ENCODE measurements around the gene CCSER2. TPM values are rescaled to one million over a fixed set of nuclear protein-coding genes. Genes with fewer than 3 reads are reported as not detected.

Gene CCSER2
- polyA plus RNA-seq, 1 of the 3 experiments (the other 2 are of a cell fraction), result 8.5 TPM

DNA sequence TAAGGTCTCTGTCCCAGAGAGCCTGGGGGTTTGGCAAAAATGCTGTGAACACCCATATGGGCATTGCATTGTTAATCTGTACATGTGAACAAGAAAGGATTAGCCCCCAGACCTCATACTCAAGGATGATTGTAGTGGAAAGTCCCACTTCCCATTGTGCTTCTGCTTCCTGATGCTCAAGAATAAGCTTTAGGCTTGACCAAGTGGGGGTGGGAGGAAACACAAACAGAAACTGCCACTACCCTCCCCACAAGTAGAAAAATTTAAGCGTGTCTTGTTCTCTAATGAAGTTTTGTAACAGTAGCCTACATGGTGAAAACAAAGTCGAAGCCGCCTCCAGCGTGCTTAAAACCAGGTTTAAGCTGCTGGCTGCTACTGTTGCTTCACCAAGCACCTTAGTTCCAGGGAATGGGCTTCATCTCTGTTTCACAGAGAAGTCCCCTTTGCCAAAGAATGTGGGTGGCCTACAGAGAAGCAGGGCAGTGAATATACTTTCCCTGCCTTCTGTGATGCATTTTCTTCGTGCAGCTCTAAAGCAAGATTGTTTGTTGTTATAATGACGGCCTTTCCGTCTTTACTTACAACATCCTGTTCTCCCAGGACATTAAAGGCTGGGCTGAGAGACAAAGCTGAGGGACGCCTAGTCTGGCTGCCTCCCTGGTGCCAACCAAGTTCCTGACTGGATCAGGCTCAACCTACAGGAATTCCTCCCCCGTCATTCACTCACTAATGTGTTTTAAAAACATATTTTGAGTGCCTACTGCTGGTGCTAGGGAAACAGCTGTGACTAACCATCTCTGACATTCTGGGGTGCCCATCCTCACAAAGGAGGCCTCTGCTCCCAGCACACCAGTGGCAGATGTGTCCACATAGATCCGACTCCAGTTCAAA is 32.1 kb upstream of the CCSER2 start:
- no peak for DNase-seq
- ChIA-PET CTCF (interaction anchor here (1.2 to 1.5 kb wide), 2 partner anchors 56 to 241 kb away, joined by 3 read pairs; no protein-coding TSS in a partner anchor), POLR2A (no interaction called here)
- H3K79me2 ChIP-seq (ENCODE audit: insufficient read depth), result no peaks in the 10 kb centered on the region
- 69% methylated on average over 10 of the region's 10 CpGs for WGBS (ENCODE audit: low lambda C conversion rate)
- no peaks in the 10 kb centered on the region for H3K9me3 ChIP-seq
- H3K27me3 ChIP-seq (ENCODE audit: insufficient read depth), result no peaks in the 10 kb centered on the region
- H3K9me2 ChIP-seq, result no peaks in the 10 kb centered on the region
- peaks cover 7 to 15% of the 10 kb centered on the region in 2 experiments; a peak in 2 of 4 replicates for H3K4me1 ChIP-seq (ENCODE audit: control insufficient read depth in 1 of 2, insufficient read depth in 2 of 2, low read depth in 1 of 2, low read length in 1 of 2)
- H3F3A ChIP-seq (replicated peaks; ENCODE audit: insufficient read depth), result peaks cover 7% of the 10 kb centered on the region
- H3K27ac ChIP-seq (ENCODE audit: low read depth in 2 of 2, low read length in 1 of 2), result peak overlapping the region in 1 of 2 experiments; percentile 83; a peak in 2 of 4 replicates
- H3K9ac ChIP-seq, result peak overlapping the region; percentile 55
- no peak overlapping the region; the same call in 1 of the 2 replicates for H2AFZ ChIP-seq (ENCODE audit: low read depth)
- H3K4me3 ChIP-seq (ENCODE audit: low read depth in 2 of 2, low read length in 1 of 2), result no peak overlapping the region
- peak overlapping the region; percentile 49 for H3K4me2 ChIP-seq
- H4K20me1 ChIP-seq (ENCODE audit: insufficient read depth), result no peaks in the 10 kb centered on the region
- no peaks in the 10 kb centered on the region for H3K36me3 ChIP-seq (replicated peaks in 1 of 2; ENCODE audit: control insufficient read depth in 1 of 2, insufficient read depth in 2 of 2, low read length in 1 of 2)
- TF ChIP-seq FOXJ3 (CRISPR knock-in tag; IDR thresholded peaks at IDR 0.05), result no peak
- 0 out of 2 replicates have a peak, but pooled peaks have one; percentile 10 for TF ChIP-seq TCF12 (IDR thresholded peaks at IDR 0.05)

DNA sequence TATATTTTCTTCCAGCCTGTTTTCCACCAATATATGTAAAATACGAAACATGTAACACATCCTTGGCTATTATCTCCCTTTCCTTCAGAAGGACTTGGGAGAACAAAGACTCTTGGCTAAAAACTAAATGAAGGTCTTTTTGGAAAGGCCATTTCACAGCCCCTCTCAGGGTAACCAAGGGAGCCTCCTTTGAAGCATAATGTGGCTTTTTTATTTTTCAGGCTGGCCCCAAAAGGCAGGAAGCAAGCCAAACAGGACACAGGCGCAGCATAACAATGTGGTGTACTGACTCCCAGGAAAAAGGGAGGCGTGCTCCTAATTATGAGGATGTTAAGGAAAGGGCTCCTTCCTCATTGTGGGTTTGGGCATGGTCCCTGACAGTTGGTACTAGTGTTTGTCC is 30.3 kb upstream of the CCSER2 start:
- H3K27ac ChIP-seq (ENCODE audit: low read depth in 2 of 2, low read length in 1 of 2), result no peak overlapping the region
- ChIA-PET CTCF (no interaction called here), POLR2A (no interaction called here)
- peaks cover 7% of the 10 kb centered on the region for H3F3A ChIP-seq (replicated peaks; ENCODE audit: insufficient read depth)
- no peak overlapping the region for H3K9ac ChIP-seq
- H3K9me2 ChIP-seq, result no peaks in the 10 kb centered on the region
- H2AFZ ChIP-seq (ENCODE audit: low read depth), result no peak overlapping the region
- H3K4me3 ChIP-seq (ENCODE audit: low read depth in 2 of 2, low read length in 1 of 2), result no peak overlapping the region
- H4K20me1 ChIP-seq (ENCODE audit: insufficient read depth), result no peaks in the 10 kb centered on the region
- H3K27me3 ChIP-seq (ENCODE audit: insufficient read depth), result no peaks in the 10 kb centered on the region
- no peak for TF ChIP-seq EP300 (IDR thresholded peaks at IDR 0.05; ENCODE audit: borderline replicate concordance in 1 of 2, low read depth in 1 of 2, low read length in 1 of 2)
- TF ChIP-seq RXRA (IDR thresholded peaks at IDR 0.05; ENCODE audit: borderline replicate concordance, low read depth), result no peak
- no peak for TF ChIP-seq SMC3 (IDR thresholded peaks at IDR 0.05; ENCODE audit: low read depth, low read length)
- TF ChIP-seq, protein P1, sequence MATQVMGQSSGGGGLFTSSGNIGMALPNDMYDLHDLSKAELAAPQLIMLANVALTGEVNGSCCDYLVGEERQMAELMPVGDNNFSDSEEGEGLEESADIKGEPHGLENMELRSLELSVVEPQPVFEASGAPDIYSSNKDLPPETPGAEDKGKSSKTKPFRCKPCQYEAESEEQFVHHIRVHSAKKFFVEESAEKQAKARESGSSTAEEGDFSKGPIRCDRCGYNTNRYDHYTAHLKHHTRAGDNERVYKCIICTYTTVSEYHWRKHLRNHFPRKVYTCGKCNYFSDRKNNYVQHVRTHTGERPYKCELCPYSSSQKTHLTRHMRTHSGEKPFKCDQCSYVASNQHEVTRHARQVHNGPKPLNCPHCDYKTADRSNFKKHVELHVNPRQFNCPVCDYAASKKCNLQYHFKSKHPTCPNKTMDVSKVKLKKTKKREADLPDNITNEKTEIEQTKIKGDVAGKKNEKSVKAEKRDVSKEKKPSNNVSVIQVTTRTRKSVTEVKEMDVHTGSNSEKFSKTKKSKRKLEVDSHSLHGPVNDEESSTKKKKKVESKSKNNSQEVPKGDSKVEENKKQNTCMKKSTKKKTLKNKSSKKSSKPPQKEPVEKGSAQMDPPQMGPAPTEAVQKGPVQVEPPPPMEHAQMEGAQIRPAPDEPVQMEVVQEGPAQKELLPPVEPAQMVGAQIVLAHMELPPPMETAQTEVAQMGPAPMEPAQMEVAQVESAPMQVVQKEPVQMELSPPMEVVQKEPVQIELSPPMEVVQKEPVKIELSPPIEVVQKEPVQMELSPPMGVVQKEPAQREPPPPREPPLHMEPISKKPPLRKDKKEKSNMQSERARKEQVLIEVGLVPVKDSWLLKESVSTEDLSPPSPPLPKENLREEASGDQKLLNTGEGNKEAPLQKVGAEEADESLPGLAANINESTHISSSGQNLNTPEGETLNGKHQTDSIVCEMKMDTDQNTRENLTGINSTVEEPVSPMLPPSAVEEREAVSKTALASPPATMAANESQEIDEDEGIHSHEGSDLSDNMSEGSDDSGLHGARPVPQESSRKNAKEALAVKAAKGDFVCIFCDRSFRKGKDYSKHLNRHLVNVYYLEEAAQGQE (IDR thresholded peaks at IDR 0.05; ENCODE audit: low read depth, low read length), result no peak
- 65% methylated on average over 3 of the region's 3 CpGs for WGBS (ENCODE audit: low lambda C conversion rate)
- no peaks in the 10 kb centered on the region for H3K36me3 ChIP-seq (replicated peaks in 1 of 2; ENCODE audit: control insufficient read depth in 1 of 2, insufficient read depth in 2 of 2, low read length in 1 of 2)
- H3K4me2 ChIP-seq, result no peak overlapping the region
- no peak for DNase-seq
- no peaks in the 10 kb centered on the region for H3K9me3 ChIP-seq
- H3K79me2 ChIP-seq (ENCODE audit: insufficient read depth), result no peaks in the 10 kb centered on the region
- H3K4me1 ChIP-seq (ENCODE audit: control insufficient read depth in 1 of 2, insufficient read depth in 2 of 2, low read depth in 1 of 2, low read length in 1 of 2), result peaks cover 7 to 15% of the 10 kb centered on the region in 2 experiments; a peak in 2 of 4 replicates

All from SK-N-SH (cell line).